Neuronal stem cell (in vitro differentiated cells): ENCODE measurements around the gene KAZALD1.

Experiments
- DNase-seq: peaks from one replicate; pipeline ENCODE4 v3.0.0-alpha.2; 2013; ENCODE audit warnings: low spot score
- H2AFZ ChIP-seq: one replicate; pipeline ENCODE4 v1.6.1; 2013; ENCODE audit warnings: mild to moderate bottlenecking, low read length, inconsistent platforms
- H2AK5ac ChIP-seq: 2 replicates; pipeline ENCODE4 v1.6.1; 2013; ENCODE audit warnings: low read depth, mild to moderate bottlenecking, inconsistent platforms, low read length, moderate library complexity, mixed read lengths
- H2BK120ac ChIP-seq: 2 replicates; pipeline ENCODE4 v1.6.1; 2013; ENCODE audit warnings: low read depth, mild to moderate bottlenecking, inconsistent platforms, low read length, moderate library complexity, mixed read lengths
- H2BK12ac ChIP-seq: one replicate; pipeline ENCODE4 v1.6.1; 2013; ENCODE audit warnings: low read length, inconsistent platforms
- H2BK15ac ChIP-seq: 2 replicates; pipeline ENCODE4 v1.6.1; 2013; ENCODE audit warnings: mild to moderate bottlenecking, low read length, inconsistent platforms, mixed read lengths
- H2BK5ac ChIP-seq: one replicate; pipeline ENCODE4 v1.6.1; 2013; ENCODE audit warnings: inconsistent platforms, mild to moderate bottlenecking, low read length, moderate library complexity
- H3K14ac ChIP-seq: one replicate; pipeline ENCODE4 v1.6.1; 2013; ENCODE audit warnings: low read length, inconsistent platforms
- H3K18ac ChIP-seq: 2 replicates; pipeline ENCODE4 v1.6.1; 2013; ENCODE audit warnings: low read length, inconsistent platforms
- H3K23ac ChIP-seq: 2 replicates; pipeline ENCODE4 v1.6.1; 2013; ENCODE audit warnings: low read depth, mild to moderate bottlenecking, mixed read lengths, low read length, inconsistent platforms; ENCODE audit not compliant: poor library complexity
- H3K27ac ChIP-seq: replicated peaks from 3 replicates; pipeline ENCODE4 v1.5.1; 2013; ENCODE audit warnings: low read length, inconsistent platforms
- H3K27me3 ChIP-seq, 3 experiments: 2 replicates each; pipeline ENCODE4 v1.6.1; 2013; ENCODE audit warnings: low read length in 3 of 3, mild to moderate bottlenecking in 2 of 3, inconsistent platforms in 1 of 3, low read depth in 1 of 3, mixed read lengths in 1 of 3, moderate library complexity in 1 of 3; ENCODE audit not compliant: control insufficient read depth in 3 of 3, insufficient read depth in 3 of 3
- H3K36me3 ChIP-seq, 2 donors: replicated peaks in 1 of 2; 2 replicates each; pipeline ENCODE4 v1.6.1; 2013; ENCODE audit warnings: low read length in 2 of 2; ENCODE audit not compliant: control insufficient read depth in 2 of 2, insufficient read depth in 2 of 2
- H3K4ac ChIP-seq: 2 replicates; pipeline ENCODE4 v1.6.1; 2013; ENCODE audit warnings: inconsistent platforms, mild to moderate bottlenecking, low read length, moderate library complexity
- H3K4me1 ChIP-seq, 2 donors: 1 replicate in 1 of 2; 2 replicates in 1 of 2; pipeline ENCODE4 v1.6.1; 2013; ENCODE audit warnings: low read length in 2 of 2, low read depth in 1 of 2; ENCODE audit not compliant: control insufficient read depth in 2 of 2, insufficient read depth in 1 of 2
- H3K4me2 ChIP-seq: one replicate; pipeline ENCODE4 v1.6.1; 2013; ENCODE audit warnings: mild to moderate bottlenecking, low read length, inconsistent platforms; ENCODE audit not compliant: insufficient read depth, poor library complexity, severe bottlenecking
- H3K4me3 ChIP-seq, 2 donors: 2 replicates each; pipeline ENCODE4 v1.5.1; 2013; ENCODE audit warnings: low read length in 2 of 2, mild to moderate bottlenecking in 2 of 2, inconsistent platforms in 1 of 2, moderate library complexity in 1 of 2
- H3K79me1 ChIP-seq: one replicate; pipeline ENCODE4 v1.6.1; 2013; ENCODE audit warnings: low read depth, mild to moderate bottlenecking, inconsistent platforms, low read length, moderate library complexity
- H3K9ac ChIP-seq: one replicate; pipeline ENCODE4 v1.6.1; 2013; ENCODE audit warnings: mild to moderate bottlenecking, low read depth, low read length, inconsistent platforms; ENCODE audit not compliant: poor library complexity
- H3K9me3 ChIP-seq, 2 donors: replicated peaks in 1 of 2; 2 replicates each; pipeline versions ENCODE3 to v1.6.1; 2013; ENCODE audit warnings: low read length in 2 of 2, mild to moderate bottlenecking in 2 of 2, inconsistent platforms in 1 of 2, low read depth in 1 of 2, mixed read lengths in 1 of 2, moderate library complexity in 1 of 2; ENCODE audit not compliant: control insufficient read depth in 2 of 2, insufficient read depth in 1 of 2
- H4K8ac ChIP-seq: one replicate; pipeline ENCODE4 v1.6.1; 2013; ENCODE audit warnings: low read depth, mild to moderate bottlenecking, inconsistent platforms, low read length, moderate library complexity
- H4K91ac ChIP-seq: one replicate; pipeline ENCODE4 v1.6.1; 2013; ENCODE audit warnings: low read length, low read depth, mild to moderate bottlenecking, inconsistent platforms; ENCODE audit not compliant: poor library complexity
- WGBS, 2 donors: extraction: QIAGEN DNeasy Blood & Tissue Kit; methylation state at CpG; one replicate each; pipeline ENCODE4 v1.1.7; 2013; ENCODE audit warnings: missing lambda C conversion rate in 2 of 2, mixed read lengths in 1 of 2; ENCODE audit not compliant: insufficient read length in 2 of 2, insufficient replicate concordance in 1 of 2; ENCODE audit errors: extremely low coverage in 2 of 2; 5-methylcytosine and 5-hydroxymethylcytosine counted together

KAZALD1 gene

DNA sequence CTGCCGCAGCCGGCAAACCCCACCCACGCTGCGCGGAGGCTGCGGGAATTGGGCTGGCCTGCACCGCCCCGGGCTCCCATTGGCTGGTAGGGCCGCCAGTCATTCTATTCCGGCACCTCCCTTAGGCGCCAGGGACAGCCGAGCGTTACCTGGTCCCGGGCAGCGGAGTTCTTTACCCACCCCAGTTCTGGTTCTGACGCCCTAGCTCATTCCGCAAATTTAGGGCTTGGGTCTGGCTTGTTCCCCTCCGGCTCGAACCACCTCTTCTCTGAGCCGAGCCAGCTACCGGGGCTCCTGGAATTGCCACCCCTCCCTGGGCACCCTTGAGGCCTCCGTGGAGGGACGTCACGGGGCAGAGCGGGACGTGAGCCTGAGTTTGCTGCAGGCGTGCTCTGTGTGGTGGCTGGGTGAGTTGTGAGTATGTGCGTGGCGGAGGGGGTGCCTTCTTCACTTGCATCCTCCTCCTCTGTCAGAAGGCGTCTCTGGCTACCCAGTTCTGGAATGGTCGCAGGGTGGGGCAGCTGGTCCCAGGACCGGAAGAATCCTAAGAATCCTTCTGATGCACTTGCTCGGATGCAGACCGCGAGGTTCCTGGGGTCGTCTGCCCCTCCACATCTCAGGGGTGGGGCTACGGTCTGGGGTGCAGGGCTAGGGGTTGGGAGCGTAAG, 30.5 kb upstream of the KAZALD1 start, which contains the start of the genes PDZD7 and SFXN3:
TSS of gene PDZD7 (minus strand) at position 2 of the 668 bp plus-strand sequence. CDS start 910 bp downstream, outside the sequence.
TSS of gene SFXN3 (plus strand) at position 107 of the 668 bp plus-strand sequence. CDS start 3,461 bp downstream, outside the sequence.
- H3K27me3 ChIP-seq: peaks cover 11 to 75% (median 55%) of the 10 kb centered on the region in 3 experiments

DNA sequence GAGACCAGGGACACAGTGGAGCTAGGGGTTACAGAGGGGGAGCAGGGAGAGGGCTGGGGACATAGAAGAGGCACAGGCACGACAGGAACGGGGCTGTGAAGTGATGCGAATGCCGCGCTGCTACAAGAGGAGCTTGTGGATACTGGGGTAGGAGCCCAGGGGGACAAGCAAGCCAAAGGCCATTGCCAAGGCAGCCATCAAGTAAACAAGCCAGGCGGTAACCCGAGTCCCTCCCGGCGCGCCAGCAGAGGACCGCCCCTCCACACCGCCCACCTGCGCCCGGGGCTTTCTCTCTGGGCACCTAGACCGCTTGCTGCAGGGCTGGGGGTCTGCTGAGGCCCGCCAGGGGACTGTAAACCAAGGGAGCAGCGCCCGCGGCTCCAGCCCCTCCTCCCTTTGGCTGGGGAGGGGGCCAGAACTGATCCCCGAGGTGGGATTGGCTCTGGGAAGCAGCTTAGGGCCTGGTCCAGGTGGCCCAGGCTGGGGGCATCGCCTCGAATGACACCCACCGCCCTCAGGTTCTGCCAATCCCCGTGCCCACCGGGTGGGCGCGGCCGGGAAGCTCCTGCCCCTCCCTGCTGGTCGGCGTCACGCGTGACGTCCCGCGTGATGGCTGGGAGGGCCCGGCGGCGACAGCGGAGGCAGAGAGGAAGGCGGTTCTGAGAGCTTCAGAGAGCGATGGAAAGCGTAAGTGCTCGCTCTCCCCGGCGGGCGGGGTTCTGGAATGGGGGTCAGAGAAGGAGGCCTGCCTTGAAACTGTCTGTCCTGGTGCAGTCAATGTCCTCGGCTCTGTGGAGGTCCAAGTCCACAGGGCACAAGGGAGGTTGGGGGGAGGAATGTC, 29.8 kb upstream of the KAZALD1 start:
- Histone ChIP-seq H2BK120ac (peak overlapping the region; percentile 42), H3K79me1 (no peaks in the 10 kb centered on the region), H2BK12ac (no peak overlapping the region), H3K27me3 (peaks cover 11 to 75% (median 55%) of the 10 kb centered on the region in 3 experiments), H4K8ac (peak overlapping the region; percentile 93), H4K91ac (no peak overlapping the region), H3K27ac (no peak overlapping the region), H3K14ac (no peak overlapping the region), H2AFZ (peak overlapping the region; percentile 92), H3K4me2 (peak overlapping the region; percentile 75), H3K4ac (no peak overlapping the region), H2BK15ac (no peak overlapping the region), H3K4me3 (peak overlapping the region; percentile 39 to 69), H2AK5ac (peak overlapping the region; percentile 48), H3K4me1 (peaks cover 32 to 35% of the 10 kb centered on the region in 2 donors), H3K9ac (peak overlapping the region; percentile 32), H3K23ac (peak overlapping the region; percentile 60), H3K18ac (peak overlapping the region; percentile 60), H2BK5ac (peak overlapping the region; percentile 62), H3K36me3 (no peaks in the 10 kb centered on the region), H3K9me3 (peaks cover 0 to 2% of the 10 kb centered on the region in 2 donors)
- WGBS, 2 donors: no CpG with 5 or more reads among the region's 47 CpGs
- no peak for DNase-seq

More for the DNA sequence above, 30.5 kb upstream of the KAZALD1 start, which contains the start of the genes PDZD7 and SFXN3:
- peak within 1 kb of the TSS; percentile 32 for H3K9ac ChIP-seq
- H2BK12ac ChIP-seq: no peak within 1 kb of the TSS
- H2BK15ac ChIP-seq: no peak within 1 kb of the TSS
- H3K18ac ChIP-seq: peak within 1 kb of the TSS; percentile 37
- peak within 1 kb of the TSS; percentile 51 for H2AK5ac ChIP-seq
- H4K8ac ChIP-seq: no peak within 1 kb of the TSS
- H3K36me3 ChIP-seq: no peaks in the 10 kb centered on the region
- H2BK5ac ChIP-seq: no peak within 1 kb of the TSS
- H3K9me3 ChIP-seq: peaks cover 0 to 2% of the 10 kb centered on the region in 2 donors
- H3K4me2 ChIP-seq: peak within 1 kb of the TSS; percentile 75
- H3K4me1 ChIP-seq: peaks cover 32 to 35% of the 10 kb centered on the region in 2 donors
- no peaks in the 10 kb centered on the region for H3K79me1 ChIP-seq
- peak within 1 kb of the TSS; percentile 60 for H3K23ac ChIP-seq
- H3K4me3 ChIP-seq: peak within 1 kb of the TSS; percentile 39 to 70
- H2AFZ ChIP-seq: peak within 1 kb of the TSS; percentile 92
- DNase-seq: peak; percentile 82
- no CpG with 5 or more reads among the region's 38 CpGs for WGBS, 2 donors
- no peak within 1 kb of the TSS for H3K14ac ChIP-seq
- peak within 1 kb of the TSS; percentile 42 for H2BK120ac ChIP-seq
- H3K4ac ChIP-seq: no peak within 1 kb of the TSS
- H4K91ac ChIP-seq: no peak within 1 kb of the TSS
- H3K27ac ChIP-seq: no peak within 1 kb of the TSS

DNA sequence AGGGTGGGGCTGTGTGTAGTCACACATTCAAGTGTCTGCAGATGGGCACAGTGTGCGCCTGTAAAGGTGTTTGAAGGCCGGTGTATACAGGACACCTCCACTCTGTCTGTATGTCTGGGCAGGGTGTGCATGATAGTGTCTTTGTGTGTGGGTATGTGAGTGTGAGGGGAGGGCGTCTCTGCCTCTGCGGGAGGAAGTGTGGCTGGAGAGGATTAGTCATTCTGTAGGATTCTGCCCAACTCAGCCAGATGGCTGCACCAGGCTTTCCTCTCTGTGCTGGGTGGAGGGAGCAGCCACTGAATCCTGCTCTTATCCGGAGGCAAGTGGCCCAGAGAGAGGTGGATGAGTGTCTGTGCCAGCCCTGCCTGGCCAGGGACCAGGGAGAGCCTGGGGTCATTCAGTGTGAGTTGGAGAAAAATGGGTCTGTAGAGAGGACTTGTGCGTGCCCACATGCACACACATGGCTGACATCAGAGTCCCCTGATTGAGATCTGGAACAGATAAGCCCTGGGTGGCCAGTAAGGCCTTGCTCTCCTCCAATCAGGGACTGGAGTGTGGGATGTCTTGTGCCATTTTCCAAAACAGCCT, 29.1 kb upstream of the KAZALD1 start:
- no peak overlapping the region for H4K91ac ChIP-seq
- no peak overlapping the region for H2BK120ac ChIP-seq
- DNase-seq: no peak
- WGBS, 2 donors: no CpG with 5 or more reads among the region's 6 CpGs
- peak overlapping the region; percentile 92 for H2AFZ ChIP-seq
- peak overlapping the region; percentile 77 for H3K18ac ChIP-seq
- H3K27me3 ChIP-seq: peaks cover 11 to 69% (median 55%) of the 10 kb centered on the region in 3 experiments
- H3K14ac ChIP-seq: no peak overlapping the region
- peak overlapping the region; percentile 62 for H2BK5ac ChIP-seq
- peaks cover 32 to 33% of the 10 kb centered on the region in 2 donors for H3K4me1 ChIP-seq
- H3K4me2 ChIP-seq: no peak overlapping the region
- no peak overlapping the region for H2AK5ac ChIP-seq
- H3K9me3 ChIP-seq: peaks cover 0 to 2% of the 10 kb centered on the region in 2 donors
- peak overlapping the region; percentile 51 for H3K23ac ChIP-seq
- no peak overlapping the region for H3K4ac ChIP-seq
- no peak overlapping the region for H3K27ac ChIP-seq
- no peaks in the 10 kb centered on the region for H3K79me1 ChIP-seq
- H2BK12ac ChIP-seq: no peak overlapping the region
- H4K8ac ChIP-seq: peak overlapping the region; percentile 93
- peak overlapping the region; percentile 12 for H3K9ac ChIP-seq
- no peaks in the 10 kb centered on the region for H3K36me3 ChIP-seq
- peak overlapping the region in 1 of 2 donors; percentile 39 for H3K4me3 ChIP-seq
- no peak overlapping the region for H2BK15ac ChIP-seq
